ENCODE measurements around the gene CREG1.

Gene CREG1

DNA sequence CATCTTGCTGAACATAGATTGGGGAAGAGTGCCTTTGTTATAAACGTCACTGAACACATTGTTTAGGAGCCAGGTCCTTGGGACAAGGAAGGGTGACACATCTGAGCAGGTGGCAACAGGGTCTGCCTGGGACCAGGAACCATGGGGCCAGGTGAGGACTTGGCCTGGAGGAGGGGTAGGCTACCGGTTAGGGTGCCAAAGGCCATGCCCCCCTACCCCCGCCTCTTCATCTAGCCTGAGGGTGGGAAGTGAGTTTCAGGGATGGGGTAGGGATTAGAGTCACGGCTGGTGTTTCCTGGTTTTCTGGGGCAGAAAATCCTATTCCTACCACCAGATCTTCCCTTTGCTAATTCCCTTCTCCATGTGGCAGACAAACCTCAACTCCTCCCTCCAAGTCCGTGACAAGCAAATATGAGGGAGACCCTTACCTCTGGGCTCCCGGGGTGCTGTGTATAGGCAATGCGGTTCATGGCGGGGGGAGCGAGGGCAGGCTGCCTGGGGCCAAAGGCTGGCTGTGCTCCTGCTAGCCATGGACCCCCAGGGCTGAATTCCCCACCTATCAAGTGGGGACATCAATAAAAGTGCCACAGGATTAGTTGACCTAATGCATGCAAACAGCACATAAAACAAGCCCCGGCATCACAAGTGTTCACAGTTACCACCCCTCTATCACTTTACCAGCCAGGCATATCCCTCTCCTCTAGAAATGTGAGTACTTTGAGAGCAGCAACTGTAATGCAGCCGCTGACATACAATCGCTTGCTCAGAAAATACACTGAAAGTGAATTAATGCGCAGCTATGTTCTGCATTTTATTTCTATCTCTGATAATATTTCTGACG lies 49.7 kb downstream of the CREG1 start:
- DNase-seq (ENCODE audit: low read depth) = no peak

DNA sequence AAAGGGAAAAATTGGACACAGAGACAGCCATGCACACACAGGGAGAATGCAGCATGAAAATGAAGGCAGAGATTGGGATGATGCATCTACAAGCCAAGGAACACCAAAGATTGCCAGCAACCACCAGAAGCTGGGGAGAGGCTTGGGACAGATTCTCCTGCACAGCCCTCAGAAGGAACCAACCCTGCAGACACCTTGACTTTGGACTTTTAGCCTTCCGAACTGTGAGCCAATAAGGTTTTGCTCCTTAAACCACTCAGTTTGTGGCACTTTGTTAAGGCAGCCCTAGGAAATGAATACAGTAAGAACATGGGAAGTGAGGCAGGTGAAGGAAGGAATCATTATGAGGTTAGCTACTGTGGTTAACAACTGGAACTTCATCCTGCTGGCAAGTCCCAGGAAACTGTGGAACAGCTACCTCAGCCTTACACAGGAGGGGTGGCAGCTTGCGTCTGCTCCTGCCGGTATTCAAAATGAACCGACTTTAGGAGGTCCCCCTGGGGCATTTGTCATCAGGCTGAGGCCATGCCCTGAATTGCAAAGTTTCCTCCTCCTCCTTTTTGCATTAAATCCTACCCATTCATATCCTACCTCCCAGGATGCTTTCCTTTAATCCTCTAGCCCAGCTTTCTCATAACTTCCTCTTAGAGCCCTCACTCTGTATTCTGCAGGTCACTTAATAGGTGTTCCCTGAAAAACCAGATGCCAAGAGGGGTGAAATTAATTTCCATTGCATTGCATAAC lies 50.7 kb downstream of the CREG1 start:
- no peak for DNase-seq (ENCODE audit: low read depth)

DNA sequence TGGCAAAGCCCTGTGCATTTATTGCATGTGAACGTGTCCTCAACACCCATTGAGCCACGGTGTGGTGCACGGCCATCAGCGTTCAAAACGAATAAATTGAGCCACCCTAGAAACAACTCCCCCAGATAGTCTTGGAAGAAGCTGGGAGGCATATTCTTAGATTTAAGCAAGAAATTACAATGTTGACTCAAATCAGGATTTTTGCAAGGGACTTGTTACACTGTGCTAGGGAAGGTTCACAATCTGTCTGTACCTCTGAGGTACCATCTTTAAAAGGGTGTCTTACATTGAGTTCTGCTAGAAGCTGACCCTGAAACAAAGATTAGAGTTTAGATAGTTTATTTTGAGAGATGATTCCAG lies 51.4 kb downstream of the CREG1 start:
- no peak for DNase-seq (ENCODE audit: low read depth)

DNA sequence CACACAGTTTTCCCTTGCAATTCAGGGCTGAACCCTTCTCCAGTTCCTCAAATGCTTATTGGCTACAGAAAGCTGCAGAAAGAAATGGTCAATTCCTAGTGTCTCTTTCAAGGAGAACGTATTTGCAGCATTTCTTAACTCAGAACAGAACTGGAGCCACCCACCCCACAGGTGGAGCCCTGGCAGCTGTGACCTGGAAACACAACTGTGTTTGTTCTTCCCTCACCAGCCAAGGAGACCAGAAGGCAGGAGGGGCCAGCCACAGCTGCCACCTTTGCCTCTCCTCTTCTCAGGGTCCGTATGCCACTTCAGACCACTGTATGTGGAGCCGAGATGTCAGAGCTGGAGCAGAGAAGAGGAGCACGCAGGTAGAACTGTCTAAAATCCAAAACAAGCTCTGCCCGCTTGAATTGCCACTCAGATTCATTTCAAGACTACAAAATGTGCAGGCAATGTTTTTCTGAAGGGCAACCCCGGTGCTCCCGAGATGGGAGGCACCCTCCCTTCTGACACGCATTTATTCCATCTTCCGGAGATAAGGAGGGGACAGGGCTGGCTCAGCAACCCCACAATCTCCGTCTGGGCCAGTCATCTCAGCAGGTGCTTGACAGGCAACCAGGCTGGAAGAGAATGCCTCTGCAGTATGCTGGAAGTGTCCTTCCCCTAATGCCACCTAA lies 51.9 kb downstream of the CREG1 start:
- no peak for DNase-seq (ENCODE audit: low read depth)

DNA sequence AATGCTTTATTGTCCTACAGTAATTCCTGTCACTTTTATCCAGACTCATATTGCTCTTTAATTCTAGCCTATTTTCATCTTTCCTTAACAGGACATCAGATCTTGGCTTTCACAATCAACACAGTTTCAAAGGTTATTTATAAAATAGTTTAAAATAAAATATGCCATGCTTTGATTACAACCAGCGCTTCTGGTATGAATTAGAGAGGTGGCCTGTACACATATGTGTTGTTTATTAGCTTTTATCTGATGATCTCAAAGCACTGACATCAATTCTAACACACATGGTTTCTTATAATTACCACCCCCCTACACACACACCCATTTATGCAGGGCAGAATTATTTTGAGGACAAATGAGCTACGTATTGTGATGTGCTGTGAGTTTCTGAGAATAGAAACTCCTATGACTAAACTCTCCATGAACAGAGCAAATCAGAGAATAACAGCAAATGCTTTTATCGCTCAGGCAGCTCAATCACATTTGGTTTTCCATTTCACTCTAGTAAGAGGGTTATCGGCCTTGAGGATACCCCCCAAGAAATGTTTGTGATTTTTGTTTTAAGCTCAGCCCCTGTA lies 53.2 kb downstream of the CREG1 start:
- DNase-seq (ENCODE audit: low read depth) = no peak

DNA sequence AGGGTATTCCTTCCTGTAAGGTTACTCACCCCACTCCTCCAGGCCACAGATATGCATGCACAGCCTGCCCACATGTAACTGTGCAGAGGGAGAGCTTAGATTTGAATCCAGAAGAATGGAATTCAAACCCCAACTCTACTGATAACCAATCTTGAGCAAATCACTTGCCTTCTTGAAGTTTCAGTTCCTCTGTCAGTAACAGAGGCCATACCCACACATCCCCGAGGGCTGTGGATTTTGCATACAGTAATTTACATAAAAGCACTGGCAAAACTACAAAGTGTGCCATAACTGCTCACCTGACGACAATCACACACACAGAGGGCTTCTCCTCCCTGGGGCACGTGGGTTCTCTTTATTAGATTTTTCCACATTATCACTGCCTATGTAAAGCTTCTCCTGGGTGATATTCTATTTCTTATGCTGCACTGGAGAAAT lies 53.9 kb downstream of the CREG1 start:
- DNase-seq (ENCODE audit: low read depth) = no peak

DNA sequence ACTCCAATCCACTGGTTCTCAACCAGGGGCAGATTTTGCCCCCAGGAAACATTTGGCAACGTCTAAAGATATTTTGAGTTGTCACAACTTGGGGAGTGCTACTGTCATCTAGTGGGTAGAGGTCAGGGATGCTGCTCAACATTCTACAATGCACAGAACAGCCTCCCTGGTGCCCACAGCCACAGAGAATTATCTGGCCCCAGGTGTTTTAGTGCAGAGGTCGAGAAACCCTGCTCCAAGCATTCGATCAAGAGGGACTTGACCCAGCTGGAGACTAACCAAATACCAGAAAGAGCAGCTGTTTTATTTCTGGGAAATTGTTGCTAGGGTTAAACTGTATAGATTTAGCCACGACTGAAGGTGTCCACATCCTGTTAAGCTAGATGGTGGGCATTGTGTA lies 54.5 kb downstream of the CREG1 start:
- no peak for DNase-seq (ENCODE audit: low read depth)

DNA sequence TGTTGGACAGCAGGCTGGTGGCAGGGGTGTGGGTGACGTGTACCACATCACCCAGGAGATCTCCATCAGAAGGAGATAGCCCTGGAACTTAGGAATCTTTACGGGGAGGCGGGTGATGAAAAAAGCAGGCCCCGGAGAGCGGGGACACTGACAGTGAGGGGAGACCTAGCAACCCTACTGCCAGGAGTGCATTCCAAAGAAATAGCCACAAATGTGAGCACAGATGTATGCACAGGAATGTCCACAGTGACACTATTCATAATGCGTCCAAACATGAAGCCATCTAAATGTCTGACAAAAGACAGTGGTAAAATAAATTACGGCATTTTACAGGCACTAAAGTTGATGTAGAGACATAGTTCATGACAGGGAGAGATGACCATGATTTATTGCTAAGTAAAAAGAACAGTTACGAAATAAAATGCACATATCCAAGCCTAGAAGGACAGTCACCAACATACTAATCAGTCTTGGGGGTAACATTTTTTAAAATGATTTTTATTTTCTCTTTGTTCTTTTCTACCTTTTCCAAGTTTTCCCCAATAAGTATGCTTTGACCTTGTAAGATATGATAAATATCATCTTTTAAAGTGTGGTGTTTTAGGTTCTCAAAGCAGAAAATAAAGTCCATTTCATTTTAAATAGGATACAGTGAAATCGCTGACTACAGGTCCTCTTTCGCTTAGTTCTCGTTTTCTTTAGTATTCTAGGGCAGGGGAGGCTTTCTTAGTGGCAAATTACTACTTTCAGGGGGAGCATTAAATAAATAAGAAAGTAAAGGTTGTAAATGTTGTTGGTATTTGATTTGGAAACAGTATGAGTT lies 56.6 kb downstream of the CREG1 start:
- no peak for DNase-seq (ENCODE audit: low read depth)

DNA sequence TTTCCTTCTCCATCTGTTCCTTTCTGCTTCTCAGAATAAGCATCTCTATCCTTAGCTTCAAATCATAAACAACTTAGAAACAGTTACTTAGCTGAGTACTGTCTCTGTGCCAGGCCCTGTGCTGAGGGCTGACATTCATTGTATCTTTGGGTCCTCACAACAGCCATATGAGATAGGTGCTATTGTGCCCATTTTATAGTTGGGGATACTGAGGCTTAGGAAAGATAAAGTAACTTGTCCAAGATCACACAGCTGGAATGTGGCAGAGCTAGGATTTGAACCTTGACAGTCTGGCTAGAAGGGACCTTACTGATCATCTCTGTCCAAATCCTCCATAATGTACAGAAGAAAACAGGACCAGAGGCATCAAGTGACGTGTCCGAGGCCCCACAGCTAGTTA lies 60.2 kb downstream of the CREG1 start:
- no peak for DNase-seq (ENCODE audit: low read depth)

DNA sequence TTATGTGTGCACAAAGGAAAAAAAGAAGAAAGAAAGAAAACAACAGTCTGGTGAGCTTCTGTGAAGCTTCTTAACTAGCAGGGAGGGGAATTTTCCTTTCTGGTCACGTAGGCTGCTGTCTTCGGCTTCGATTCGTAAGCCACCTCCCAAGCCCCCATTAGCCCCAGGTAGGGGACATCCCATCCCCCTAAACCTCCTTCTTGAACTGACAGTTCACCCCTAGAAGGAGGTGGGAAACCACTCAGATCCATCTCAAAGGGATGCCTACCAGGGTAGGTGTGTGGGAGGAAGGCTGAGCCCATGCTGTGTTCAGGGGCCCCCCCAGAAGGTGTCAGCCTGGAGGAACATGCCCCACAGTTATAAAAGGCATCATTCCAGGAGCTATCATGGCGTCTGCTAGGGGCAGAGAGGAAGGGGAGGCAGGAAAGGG lies 61.1 kb downstream of the CREG1 start:
- DNase-seq (ENCODE audit: low read depth) = no peak

DNA sequence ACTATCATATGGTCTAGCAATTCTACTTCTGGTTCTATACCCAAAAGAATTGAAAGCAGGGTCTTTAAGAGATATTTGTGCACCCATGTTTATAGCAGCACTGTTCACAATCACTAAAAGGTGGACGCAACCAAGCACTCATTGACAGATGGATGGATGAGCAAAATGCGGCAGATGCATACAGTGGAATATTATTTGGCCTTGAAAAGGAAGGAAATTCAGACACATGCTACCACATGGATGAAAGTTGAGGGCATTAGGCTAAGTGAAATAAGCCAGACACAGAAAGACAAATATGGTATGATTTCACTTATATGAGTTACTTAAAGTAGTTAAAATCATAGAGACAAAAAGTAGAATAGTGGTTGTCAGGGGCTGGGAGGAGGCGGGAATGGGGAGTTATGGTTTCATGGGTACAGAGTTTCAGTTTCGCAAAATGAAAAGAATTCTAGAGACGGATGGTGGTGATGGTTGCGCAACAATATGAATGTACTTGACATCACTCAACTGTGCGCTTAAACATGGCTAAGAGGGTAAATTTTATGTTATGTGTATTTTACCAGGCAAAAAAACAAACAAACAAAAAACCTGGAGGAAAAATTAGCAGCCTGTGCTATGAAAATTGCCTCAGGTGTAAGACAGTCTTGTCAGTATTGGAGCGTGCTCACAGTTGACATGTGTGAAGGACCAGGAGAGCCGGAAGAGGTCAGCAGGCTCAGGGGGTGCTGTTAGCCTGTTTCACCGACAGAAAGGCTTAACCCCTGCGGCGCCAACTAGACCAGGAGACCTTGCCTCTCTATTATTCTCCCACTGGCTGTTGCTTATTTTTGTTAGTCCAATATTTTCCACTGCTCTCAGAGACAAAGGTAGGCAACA lies 61.7 kb downstream of the CREG1 start:
- no peak for DNase-seq (ENCODE audit: low read depth)
